HK-2 (cell line): ENCODE results near the gene RFX1.
"Not testable (repeated sequence)": the region's sequence is repeated elsewhere in the genome, so short reads cannot be mapped to it uniquely, and the experiment has no call there.

ENCODE experiments used
- DNase-seq: peaks from one replicate; pipeline ENCODE4 v3.0.0-alpha.2; 2018; ENCODE audit not compliant: unreplicated experiment

RFX1 gene

GRCh38 chr19:14006085-14006765 is at the start of gene RFX1:
RFX1 (minus strand) TSS chr19:14006320; CDS start chr19:13993843, 12,477 bp downstream.
- peak; percentile 99 for DNase-seq

GRCh38 chr19:14055396-14055795 is 49.3 kb upstream of the RFX1 start:
- no peak for DNase-seq

GRCh38 chr19:14054721-14055120 is 48.6 kb upstream of the RFX1 start:
- DNase-seq: no peak

GRCh38 chr19:14054099-14054498 is 48.0 kb upstream of the RFX1 start:
- DNase-seq: no peak

GRCh38 chr19:14053500-14053899 is 47.4 kb upstream of the RFX1 start:
- no peak for DNase-seq

GRCh38 chr19:14053032-14053431 is 46.9 kb upstream of the RFX1 start:
- DNase-seq: no peak

GRCh38 chr19:14052470-14052869 is 46.4 kb upstream of the RFX1 start:
- DNase-seq: no peak

- no peak for DNase-seq
Measured at GRCh38 chr19:14051980-14052379, 45.9 kb upstream of the RFX1 start.

GRCh38 chr19:14050961-14051360 is 44.8 kb upstream of the RFX1 start:
- DNase-seq: not testable (repeated sequence)

- DNase-seq: no peak
Measured at GRCh38 chr19:14050512-14050911, 44.4 kb upstream of the RFX1 start.

GRCh38 chr19:14048443-14049153 is 42.5 kb upstream of the RFX1 start:
- peak; percentile 49 for DNase-seq

- DNase-seq: not testable (repeated sequence)
Measured at GRCh38 chr19:14047866-14048265, 41.7 kb upstream of the RFX1 start.

GRCh38 chr19:14042659-14043608 is 36.8 kb upstream of the RFX1 start:
- DNase-seq: not testable (repeated sequence)

GRCh38 chr19:14039181-14039580 is 33.1 kb upstream of the RFX1 start:
- no peak for DNase-seq

GRCh38 chr19:14035706-14036105 is 29.6 kb upstream of the RFX1 start:
- no peak for DNase-seq

- DNase-seq: not testable (repeated sequence)
Measured at GRCh38 chr19:14035159-14035558, 29.0 kb upstream of the RFX1 start.

GRCh38 chr19:14033946-14034345 is 27.8 kb upstream of the RFX1 start:
- DNase-seq: no peak

- DNase-seq: peak; percentile 69
Measured at GRCh38 chr19:14031719-14032480, 25.8 kb upstream of the RFX1 start, which contains the start of gene IL27RA. IL27RA (plus strand) TSS chr19:14031762; CDS start chr19:14031873, 111 bp downstream.

- DNase-seq: no peak
Measured at GRCh38 chr19:14030997-14031718, 25.0 kb upstream of the RFX1 start.

GRCh38 chr19:14028901-14029300 is 22.8 kb upstream of the RFX1 start:
- no peak for DNase-seq
